Measurements from ENCODE around the gene ZNF385D.

ZNF385D gene

DNA sequence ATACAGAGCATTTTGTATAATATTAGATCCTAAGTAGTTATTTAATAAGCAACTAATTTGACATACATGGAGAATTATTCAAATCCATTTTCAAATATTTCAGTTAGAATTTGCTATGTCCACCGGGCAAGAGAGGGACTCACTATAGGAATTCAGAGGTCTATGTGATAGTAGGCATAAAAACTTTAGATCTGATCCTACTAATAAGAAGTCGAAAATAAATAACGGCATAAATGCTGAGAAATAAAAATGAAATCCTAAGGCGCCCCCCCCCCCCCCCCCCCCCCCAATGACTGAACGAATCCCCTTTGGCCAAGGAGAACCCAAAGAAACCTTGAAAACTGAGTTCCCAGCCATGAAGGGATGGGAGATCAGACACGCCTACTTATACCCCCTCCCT, 80.6 kb downstream of the ZNF385D start:
- no peak for DNase-seq (ENCODE audit: low read depth in 2 of 2)

- no peak for DNase-seq (ENCODE audit: low read depth in 2 of 2)
Measured at GRCh38 chr3:21668012-21668411, 83.0 kb downstream of the ZNF385D start.

- no peak for DNase-seq (ENCODE audit: low read depth in 2 of 2)
Measured at GRCh38 chr3:21665444-21666100, 85.4 kb downstream of the ZNF385D start.

DNA sequence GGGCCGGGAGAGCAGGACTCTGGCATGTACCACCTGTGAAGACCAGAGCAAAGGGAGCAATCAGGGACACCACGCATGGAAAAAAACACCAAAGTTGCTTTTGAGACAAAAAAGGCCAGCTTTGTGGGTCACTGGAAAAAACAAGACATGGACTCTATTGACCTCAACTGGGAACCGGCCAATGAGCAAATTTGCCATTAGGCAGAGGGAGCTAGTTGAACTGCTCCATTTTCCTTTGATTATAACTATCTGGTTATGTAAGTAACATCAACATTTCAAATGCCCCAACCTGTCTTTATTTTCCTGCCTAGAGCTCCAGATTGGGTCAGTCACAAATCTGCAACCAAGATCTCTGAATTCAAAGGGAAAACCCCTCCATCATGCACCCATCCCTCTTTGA, 86.0 kb downstream of the ZNF385D start:
- no peak for DNase-seq (ENCODE audit: low read depth in 2 of 2)

- DNase-seq (ENCODE audit: low read depth in 2 of 2) = no peak
Measured at GRCh38 chr3:21662403-21662802, 88.6 kb downstream of the ZNF385D start.

GRCh38 chr3:21654662-21655061, 96.3 kb downstream of the ZNF385D start:
- DNase-seq (ENCODE audit: low read depth in 2 of 2) = no peak

- no peak for DNase-seq (ENCODE audit: low read depth in 2 of 2)
Measured at GRCh38 chr3:21654241-21654640, 96.8 kb downstream of the ZNF385D start.

GRCh38 chr3:21649519-21649918, 101.5 kb downstream of the ZNF385D start:
- DNase-seq (ENCODE audit: low read depth in 2 of 2) = no peak

GRCh38 chr3:21647961-21648360, 103.0 kb downstream of the ZNF385D start:
- DNase-seq (ENCODE audit: low read depth in 2 of 2) = no peak

DNA sequence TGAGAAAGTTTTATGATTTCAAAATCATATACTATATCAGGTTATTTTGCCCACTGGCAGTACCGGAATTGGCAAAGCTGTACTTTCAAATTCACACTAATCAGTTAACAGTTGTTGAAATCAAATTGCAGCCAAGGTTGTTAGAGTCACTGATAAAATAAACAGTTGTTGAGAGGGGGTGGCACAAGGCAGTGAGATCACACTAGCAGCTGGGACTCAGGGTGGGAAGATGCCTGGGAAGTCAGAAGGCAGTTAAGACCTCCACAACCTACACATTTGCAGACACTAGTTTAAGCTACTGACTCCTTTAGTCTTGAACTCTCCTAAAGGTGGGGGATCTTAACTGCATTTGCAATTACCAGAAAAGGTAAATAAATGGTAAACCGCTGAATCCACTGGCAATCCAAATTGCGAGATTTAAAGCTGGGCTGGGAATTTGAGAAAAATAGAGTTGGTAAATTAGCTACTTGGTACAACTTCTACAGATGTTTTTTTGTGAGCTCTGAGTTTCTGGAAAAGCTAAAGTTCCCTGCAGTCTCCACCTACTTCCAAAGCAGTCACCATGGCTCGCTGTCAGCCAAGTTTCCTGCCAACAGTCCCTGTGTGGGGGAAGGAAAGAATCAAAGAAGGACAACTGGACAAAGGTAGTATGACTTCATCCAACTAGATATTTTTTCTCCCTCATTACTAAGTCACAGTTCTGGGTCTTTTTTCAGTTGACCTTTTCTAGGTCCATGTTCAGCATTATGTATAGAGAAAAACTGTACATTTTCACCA, 105.7 kb downstream of the ZNF385D start:
- DNase-seq (ENCODE audit: low read depth in 2 of 2) = no peak

DNA sequence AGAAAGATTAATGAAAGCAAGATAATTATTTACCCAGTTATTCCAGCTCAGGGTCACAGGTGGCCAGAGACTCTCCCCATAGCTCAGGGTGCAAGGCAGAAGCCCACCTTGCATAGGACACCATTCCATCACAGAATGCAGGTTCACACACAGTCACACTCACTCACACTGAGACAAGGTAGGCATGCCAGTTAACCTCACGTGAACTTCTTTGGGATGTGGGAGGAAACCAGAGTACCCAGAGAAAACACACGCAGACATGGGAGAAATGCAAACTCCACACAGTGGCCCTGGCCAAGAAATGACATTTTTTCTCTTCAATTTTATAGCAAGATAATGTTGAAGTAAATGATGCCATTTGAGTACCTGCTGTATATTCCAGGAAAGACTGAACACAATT, 106.7 kb downstream of the ZNF385D start:
- no peak for DNase-seq (ENCODE audit: low read depth in 2 of 2)

GRCh38 chr3:21643752-21644151, 107.3 kb downstream of the ZNF385D start:
- no peak for DNase-seq (ENCODE audit: low read depth in 2 of 2)

GRCh38 chr3:21642433-21642832, 108.6 kb downstream of the ZNF385D start:
- no peak for DNase-seq (ENCODE audit: low read depth in 2 of 2)

GRCh38 chr3:21641959-21642358, 109.1 kb downstream of the ZNF385D start:
- no peak for DNase-seq (ENCODE audit: low read depth in 2 of 2)

DNA sequence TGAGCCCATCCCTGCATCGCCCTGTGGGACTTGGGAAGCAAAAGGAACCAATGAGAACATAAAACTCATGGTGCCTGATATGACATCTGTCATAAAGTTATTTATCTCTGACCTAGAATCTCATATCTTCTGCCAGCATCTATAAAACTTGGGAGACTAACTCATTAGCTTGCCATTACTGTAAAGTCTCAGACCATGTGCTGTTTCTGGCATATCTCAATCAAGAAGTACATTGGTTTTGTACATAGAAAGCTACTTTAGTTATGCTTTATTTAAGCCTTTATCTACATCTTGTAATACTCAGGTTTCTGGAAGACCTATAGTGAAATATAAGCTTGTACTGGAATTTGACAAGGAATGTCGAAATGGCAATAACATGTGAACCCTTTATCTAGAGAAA, 112.5 kb downstream of the ZNF385D start:
- no peak for DNase-seq (ENCODE audit: low read depth in 2 of 2)

GRCh38 chr3:21634112-21634511, 116.9 kb downstream of the ZNF385D start:
- DNase-seq (ENCODE audit: low read depth in 2 of 2) = no peak

- no peak for DNase-seq (ENCODE audit: low read depth in 2 of 2)
Measured at GRCh38 chr3:21624524-21624923, 126.5 kb downstream of the ZNF385D start.

- DNase-seq (ENCODE audit: low read depth in 2 of 2) = no peak
Measured at GRCh38 chr3:21621181-21621651, 129.8 kb downstream of the ZNF385D start.

GRCh38 chr3:21620511-21621155, 130.4 kb downstream of the ZNF385D start:
- no peak for DNase-seq (ENCODE audit: low read depth in 2 of 2)

GRCh38 chr3:21618695-21619094, 132.3 kb downstream of the ZNF385D start:
- DNase-seq (ENCODE audit: low read depth in 2 of 2) = no peak

DNA sequence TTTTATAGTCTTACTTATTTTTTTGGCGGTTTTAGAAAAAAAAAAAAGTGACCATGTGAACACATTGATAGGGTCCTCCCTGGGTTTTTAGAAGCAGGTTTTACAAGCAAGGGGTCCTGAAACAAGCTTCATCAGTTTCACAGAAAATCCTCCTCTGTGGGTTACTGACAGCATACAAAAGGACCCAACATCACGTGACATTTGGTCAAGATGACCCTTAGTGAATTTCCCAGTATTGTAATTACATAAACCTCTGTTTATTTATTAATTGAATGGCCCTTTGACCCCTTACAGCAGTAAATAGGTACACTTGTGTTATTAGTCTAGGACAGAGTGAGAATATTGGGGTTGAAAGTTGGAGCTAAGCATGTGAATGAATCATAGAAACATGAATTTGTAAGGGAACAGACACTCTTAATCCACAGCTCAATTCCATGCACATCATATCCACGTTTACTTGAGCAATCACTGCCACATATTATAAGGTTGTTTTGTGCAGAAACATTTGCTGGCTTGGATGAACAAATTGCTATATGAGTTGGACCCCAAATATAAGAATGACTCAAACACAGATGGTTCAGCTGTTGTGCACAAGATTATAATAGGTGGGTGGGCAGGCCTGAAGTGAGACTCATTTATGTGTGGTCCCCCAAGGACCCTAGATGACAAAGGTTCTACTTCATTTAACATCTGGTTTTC, 137.5 kb downstream of the ZNF385D start:
- no peak for DNase-seq (ENCODE audit: low read depth in 2 of 2)

GRCh38 chr3:21601178-21601577, 149.8 kb downstream of the ZNF385D start:
- DNase-seq (ENCODE audit: low read depth in 2 of 2) = no peak
